Measurements from ENCODE around the gene NAP1L5. TPM values are rescaled to one million over a fixed set of nuclear protein-coding genes. Genes with fewer than 3 reads are reported as not detected.

NAP1L5 gene
- total RNA-seq, 2 experiments from 2014 or later, result 0.29 to 0.57 TPM

DNA sequence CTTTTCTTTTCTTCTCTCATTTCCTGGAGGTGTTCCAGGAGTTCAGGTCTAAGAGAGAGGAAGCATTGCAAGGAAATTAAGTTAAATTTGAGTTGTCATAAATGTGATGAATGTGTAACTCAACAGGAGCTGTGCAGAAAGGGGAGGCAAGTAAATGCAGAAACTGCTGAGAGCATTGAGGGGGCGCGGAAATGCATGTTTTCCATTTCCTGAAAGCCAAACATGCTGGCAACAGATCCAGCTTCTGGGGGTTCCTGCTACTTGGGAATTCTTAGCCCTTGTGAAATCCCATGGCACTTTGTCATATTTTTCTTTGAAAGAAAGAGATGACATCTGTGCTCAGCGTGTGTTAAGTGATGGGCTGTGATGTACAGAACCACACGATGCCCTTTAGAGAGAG is 33.8 kb upstream of the NAP1L5 start:
- CTCF ChIA-PET (ENCODE audit: unreplicated experiment), result no interaction called here
- DNase-seq (ENCODE audit: low spot score), result no peak
- no peaks in the 10 kb centered on the region for H3K9me3 ChIP-seq (ENCODE audit: low read length)
- no peak overlapping the region for H2AFZ ChIP-seq (ENCODE audit: low read length)
- TF ChIP-seq, protein P1, sequence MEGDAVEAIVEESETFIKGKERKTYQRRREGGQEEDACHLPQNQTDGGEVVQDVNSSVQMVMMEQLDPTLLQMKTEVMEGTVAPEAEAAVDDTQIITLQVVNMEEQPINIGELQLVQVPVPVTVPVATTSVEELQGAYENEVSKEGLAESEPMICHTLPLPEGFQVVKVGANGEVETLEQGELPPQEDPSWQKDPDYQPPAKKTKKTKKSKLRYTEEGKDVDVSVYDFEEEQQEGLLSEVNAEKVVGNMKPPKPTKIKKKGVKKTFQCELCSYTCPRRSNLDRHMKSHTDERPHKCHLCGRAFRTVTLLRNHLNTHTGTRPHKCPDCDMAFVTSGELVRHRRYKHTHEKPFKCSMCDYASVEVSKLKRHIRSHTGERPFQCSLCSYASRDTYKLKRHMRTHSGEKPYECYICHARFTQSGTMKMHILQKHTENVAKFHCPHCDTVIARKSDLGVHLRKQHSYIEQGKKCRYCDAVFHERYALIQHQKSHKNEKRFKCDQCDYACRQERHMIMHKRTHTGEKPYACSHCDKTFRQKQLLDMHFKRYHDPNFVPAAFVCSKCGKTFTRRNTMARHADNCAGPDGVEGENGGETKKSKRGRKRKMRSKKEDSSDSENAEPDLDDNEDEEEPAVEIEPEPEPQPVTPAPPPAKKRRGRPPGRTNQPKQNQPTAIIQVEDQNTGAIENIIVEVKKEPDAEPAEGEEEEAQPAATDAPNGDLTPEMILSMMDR (conservative IDR thresholded peaks at IDR 0.05; ENCODE audit: low read length), result no peak
- TF ChIP-seq EZH2phosphoT487 (IDR thresholded peaks at IDR 0.05; ENCODE audit: borderline replicate concordance, low read depth, low read length), result no peak
- no peaks in the 10 kb centered on the region for H3K79me2 ChIP-seq (ENCODE audit: insufficient read depth, low read depth, low read length)
- H3K4me3 ChIP-seq (ENCODE audit: low read depth, low read length, poor library complexity, severe bottlenecking), result no peak overlapping the region
- BruUV-seq (replicated peaks), result no TSS peak
- POLR2A ChIA-PET, result interaction anchor here (0.5 kb wide), 1 partner anchor 83 kb away, joined by 3 read pairs; no protein-coding TSS in a partner anchor
- no peaks in the 10 kb centered on the region for H3K36me3 ChIP-seq (ENCODE audit: insufficient read depth, low read length)
- no peaks in the 10 kb centered on the region for H4K20me1 ChIP-seq (ENCODE audit: insufficient read depth, low read length)
- no peak overlapping the region for H3K27ac ChIP-seq (ENCODE audit: low read depth, low read length, poor library complexity, severe bottlenecking)
- intact Hi-C loops (cut with micrococcal nuclease; ENCODE audit: unreplicated experiment), result no loop called here
- no peak overlapping the region for H3K4me2 ChIP-seq (ENCODE audit: low read length)
- no peaks in the 10 kb centered on the region for H3K9me2 ChIP-seq (ENCODE audit: insufficient read depth, low read length)
- no peaks in the 10 kb centered on the region for H3K4me1 ChIP-seq (ENCODE audit: insufficient read depth, low read length, poor library complexity, severe bottlenecking)

DNA sequence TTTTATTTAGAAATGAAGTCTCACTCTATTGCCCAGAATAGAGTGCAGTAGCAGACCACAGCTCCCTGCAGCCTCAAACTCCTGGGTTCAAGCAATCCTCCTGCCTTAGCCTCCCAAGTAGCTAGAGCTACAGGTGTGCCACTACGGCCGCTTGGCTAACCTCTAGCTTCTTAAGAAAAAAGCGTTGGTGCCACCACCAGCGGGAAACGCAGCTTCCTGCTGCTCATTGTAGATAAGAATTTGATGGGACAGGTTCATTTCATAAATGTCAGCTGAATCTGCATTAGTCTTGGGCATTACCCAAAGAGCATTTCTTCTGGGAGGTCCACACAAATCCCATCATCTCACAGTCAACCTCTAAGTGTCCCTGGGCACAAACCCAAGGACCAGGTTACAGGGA is 33.2 kb upstream of the NAP1L5 start:
- POLR2A ChIA-PET, result interaction anchor here (0.6 kb wide), 1 partner anchor 293 kb away, joined by 5 read pairs; no protein-coding TSS in a partner anchor
- TF ChIP-seq EZH2phosphoT487 (IDR thresholded peaks at IDR 0.05; ENCODE audit: borderline replicate concordance, low read depth, low read length), result no peak
- TF ChIP-seq, protein P1 (conservative IDR thresholded peaks at IDR 0.05; ENCODE audit: low read length), result no peak
- no peak overlapping the region for H3K27ac ChIP-seq (ENCODE audit: low read depth, low read length, poor library complexity, severe bottlenecking)
- H3K4me2 ChIP-seq (ENCODE audit: low read length), result no peak overlapping the region
- no peaks in the 10 kb centered on the region for H3K4me1 ChIP-seq (ENCODE audit: insufficient read depth, low read length, poor library complexity, severe bottlenecking)
- no peaks in the 10 kb centered on the region for H4K20me1 ChIP-seq (ENCODE audit: insufficient read depth, low read length)
- no peaks in the 10 kb centered on the region for H3K36me3 ChIP-seq (ENCODE audit: insufficient read depth, low read length)
- H3K9me3 ChIP-seq (ENCODE audit: low read length), result no peaks in the 10 kb centered on the region
- no peaks in the 10 kb centered on the region for H3K79me2 ChIP-seq (ENCODE audit: insufficient read depth, low read depth, low read length)
- DNase-seq (ENCODE audit: low spot score), result no peak
- H3K9me2 ChIP-seq (ENCODE audit: insufficient read depth, low read length), result no peaks in the 10 kb centered on the region
- BruUV-seq (replicated peaks), result no TSS peak
- no peak overlapping the region for H3K4me3 ChIP-seq (ENCODE audit: low read depth, low read length, poor library complexity, severe bottlenecking)
- CTCF ChIA-PET (ENCODE audit: unreplicated experiment), result no interaction called here
- intact Hi-C loops (cut with micrococcal nuclease; ENCODE audit: unreplicated experiment), result no loop called here
- no peak overlapping the region for H2AFZ ChIP-seq (ENCODE audit: low read length)

DNA sequence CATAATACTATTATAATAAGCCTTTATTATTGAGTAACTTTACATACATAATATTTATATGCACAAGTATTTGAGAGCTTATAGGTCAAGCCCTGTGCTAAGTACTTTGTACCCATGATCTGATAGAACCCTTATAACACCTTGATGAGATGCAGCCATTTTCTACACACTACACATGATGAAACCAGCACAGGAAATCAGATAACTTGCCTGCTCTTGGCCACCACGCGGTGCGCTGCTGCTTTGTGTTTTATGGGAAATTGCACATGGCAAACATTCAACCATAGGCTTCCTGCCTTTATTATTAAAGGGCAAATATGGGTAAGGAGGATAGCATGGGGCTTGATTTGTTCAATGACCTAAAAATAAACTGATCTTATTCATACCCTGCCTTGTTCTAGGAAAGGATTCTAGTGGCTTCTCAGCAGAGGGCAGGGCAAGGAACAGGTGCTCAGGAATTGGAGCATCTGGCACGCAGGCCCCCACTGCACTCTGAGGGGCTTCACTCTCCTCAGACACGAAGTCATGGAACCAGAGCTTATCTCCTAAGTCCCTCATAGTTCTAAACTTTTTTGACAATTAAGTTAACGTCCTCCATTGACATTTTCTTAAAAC is 31.6 kb upstream of the NAP1L5 start:
- POLR2A ChIA-PET, result interaction anchor here (0.7 kb wide), 2 partner anchors 617 to 756 kb away, joined by 4 to 6 read pairs; no protein-coding TSS in a partner anchor
- CTCF ChIA-PET (ENCODE audit: unreplicated experiment), result interaction anchor here (1.5 kb wide), 1 partner anchor 56 kb away, joined by 3 read pairs; no protein-coding TSS in a partner anchor

More for the DNA sequence above, 31.6 kb upstream of the NAP1L5 start:
- no peaks in the 10 kb centered on the region for H3K9me3 ChIP-seq (ENCODE audit: low read length)
- H3K36me3 ChIP-seq (ENCODE audit: insufficient read depth, low read length), result no peaks in the 10 kb centered on the region
- intact Hi-C loops (cut with micrococcal nuclease; ENCODE audit: unreplicated experiment), result no loop called here
- DNase-seq (ENCODE audit: low spot score), result no peak
- H3K79me2 ChIP-seq (ENCODE audit: insufficient read depth, low read depth, low read length), result no peaks in the 10 kb centered on the region
- H3K27ac ChIP-seq (ENCODE audit: low read depth, low read length, poor library complexity, severe bottlenecking), result no peak overlapping the region
- TF ChIP-seq EZH2phosphoT487 (IDR thresholded peaks at IDR 0.05; ENCODE audit: borderline replicate concordance, low read depth, low read length), result no peak
- TF ChIP-seq, protein P1 (conservative IDR thresholded peaks at IDR 0.05; ENCODE audit: low read length), result no peak
- H3K4me3 ChIP-seq (ENCODE audit: low read depth, low read length, poor library complexity, severe bottlenecking), result no peak overlapping the region
- no peaks in the 10 kb centered on the region for H3K4me1 ChIP-seq (ENCODE audit: insufficient read depth, low read length, poor library complexity, severe bottlenecking)
- H4K20me1 ChIP-seq (ENCODE audit: insufficient read depth, low read length), result no peaks in the 10 kb centered on the region
- H3K9me2 ChIP-seq (ENCODE audit: insufficient read depth, low read length), result no peaks in the 10 kb centered on the region
- no TSS peak for BruUV-seq (replicated peaks)
- no peak overlapping the region for H3K4me2 ChIP-seq (ENCODE audit: low read length)
- H2AFZ ChIP-seq (ENCODE audit: low read length), result no peak overlapping the region
